Subcutaneous adipose tissue (tissue), 4 donors: ENCODE results near the gene VOPP1. TPM values are rescaled to one million over a fixed set of nuclear protein-coding genes. Genes with fewer than 3 reads are reported as not detected.

Experiments
- total RNA-seq, 4 donors: library from RNA; depleted of rRNA; stranded (reverse); fragments of >200 nt; gene quantifications; one replicate each; pipeline ENCODE4 v1.1.0, GENCODE V29; 2016
- TF ChIP-seq, protein P1 (sequence below): fragments of 450-650 bp; IDR thresholded peaks from one replicate; pipeline ENCODE4 v1.5.1; 2016; ENCODE audit warnings: low read depth, mild to moderate bottlenecking, control low read depth, antibody characterized with exemption, moderate library complexity

Gene VOPP1
- total RNA-seq, 4 donors from 2014 or later = 36.9 to 60.5 (median 46.1) TPM

DNA sequence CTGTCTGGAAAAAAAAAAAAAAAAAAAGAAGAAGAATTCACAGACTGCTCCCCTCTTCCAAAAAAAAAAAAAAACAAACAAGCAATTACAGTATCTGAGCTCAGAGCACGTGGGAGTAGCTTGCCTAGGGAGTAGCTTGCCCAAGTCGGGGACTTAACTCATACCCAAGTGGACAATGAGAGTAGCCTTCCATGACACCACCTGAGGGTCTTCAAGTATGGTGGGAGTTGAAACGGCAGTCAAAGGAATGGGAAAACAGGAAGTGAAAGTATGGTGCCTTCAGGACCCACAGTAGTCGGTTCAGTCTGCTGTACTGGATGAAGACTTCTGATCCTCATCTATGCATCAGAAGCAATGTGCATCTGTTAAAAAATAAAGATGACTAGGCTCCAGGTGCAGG, 10.6 kb downstream of the VOPP1 start:
- TF ChIP-seq, protein P1, sequence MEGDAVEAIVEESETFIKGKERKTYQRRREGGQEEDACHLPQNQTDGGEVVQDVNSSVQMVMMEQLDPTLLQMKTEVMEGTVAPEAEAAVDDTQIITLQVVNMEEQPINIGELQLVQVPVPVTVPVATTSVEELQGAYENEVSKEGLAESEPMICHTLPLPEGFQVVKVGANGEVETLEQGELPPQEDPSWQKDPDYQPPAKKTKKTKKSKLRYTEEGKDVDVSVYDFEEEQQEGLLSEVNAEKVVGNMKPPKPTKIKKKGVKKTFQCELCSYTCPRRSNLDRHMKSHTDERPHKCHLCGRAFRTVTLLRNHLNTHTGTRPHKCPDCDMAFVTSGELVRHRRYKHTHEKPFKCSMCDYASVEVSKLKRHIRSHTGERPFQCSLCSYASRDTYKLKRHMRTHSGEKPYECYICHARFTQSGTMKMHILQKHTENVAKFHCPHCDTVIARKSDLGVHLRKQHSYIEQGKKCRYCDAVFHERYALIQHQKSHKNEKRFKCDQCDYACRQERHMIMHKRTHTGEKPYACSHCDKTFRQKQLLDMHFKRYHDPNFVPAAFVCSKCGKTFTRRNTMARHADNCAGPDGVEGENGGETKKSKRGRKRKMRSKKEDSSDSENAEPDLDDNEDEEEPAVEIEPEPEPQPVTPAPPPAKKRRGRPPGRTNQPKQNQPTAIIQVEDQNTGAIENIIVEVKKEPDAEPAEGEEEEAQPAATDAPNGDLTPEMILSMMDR = no peak

DNA sequence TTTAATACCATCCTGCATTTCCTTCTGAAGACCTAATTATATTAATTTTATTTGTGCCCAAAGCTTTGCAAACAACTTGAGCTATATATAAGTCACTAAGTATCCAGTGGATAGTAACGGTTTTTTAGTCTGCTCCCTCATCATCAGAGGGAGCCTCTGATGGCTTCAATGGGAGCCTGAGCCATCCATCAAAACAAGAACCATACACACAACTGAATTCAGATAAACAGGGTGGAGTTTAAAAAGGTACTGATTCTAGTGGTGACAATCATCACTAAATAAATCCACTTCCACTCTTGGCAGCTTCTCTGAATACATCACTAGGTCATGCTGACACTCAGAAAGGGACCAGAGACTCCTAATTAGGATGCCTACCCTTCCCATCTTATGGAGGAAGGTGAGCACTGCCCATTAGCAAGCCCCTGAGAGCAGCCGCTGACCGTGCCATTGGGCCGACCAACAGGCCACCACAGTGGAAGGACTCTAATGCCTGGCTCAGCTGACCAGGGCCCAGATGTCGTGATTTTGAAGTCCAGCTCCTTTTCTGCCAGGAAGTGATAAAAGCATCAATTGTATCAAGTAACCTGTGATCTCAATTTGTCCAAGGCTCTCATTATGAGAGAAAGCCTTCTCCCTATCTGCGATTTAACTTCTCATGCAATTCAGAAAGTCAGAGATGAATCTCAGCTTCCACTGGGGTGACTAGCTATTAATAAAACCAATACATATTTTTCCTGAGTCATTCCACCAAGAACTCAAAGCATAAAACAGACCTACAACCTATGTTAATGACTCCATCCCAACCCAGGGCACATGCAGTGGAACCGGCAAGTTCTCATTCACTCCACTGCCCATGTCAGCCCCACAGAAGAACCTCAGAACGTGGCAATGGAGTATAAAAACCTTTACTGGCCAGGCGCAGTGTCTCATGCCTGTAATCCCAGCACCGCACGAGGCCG, 13.1 kb downstream of the VOPP1 start:
- TF ChIP-seq, protein P1 = no peak

DNA sequence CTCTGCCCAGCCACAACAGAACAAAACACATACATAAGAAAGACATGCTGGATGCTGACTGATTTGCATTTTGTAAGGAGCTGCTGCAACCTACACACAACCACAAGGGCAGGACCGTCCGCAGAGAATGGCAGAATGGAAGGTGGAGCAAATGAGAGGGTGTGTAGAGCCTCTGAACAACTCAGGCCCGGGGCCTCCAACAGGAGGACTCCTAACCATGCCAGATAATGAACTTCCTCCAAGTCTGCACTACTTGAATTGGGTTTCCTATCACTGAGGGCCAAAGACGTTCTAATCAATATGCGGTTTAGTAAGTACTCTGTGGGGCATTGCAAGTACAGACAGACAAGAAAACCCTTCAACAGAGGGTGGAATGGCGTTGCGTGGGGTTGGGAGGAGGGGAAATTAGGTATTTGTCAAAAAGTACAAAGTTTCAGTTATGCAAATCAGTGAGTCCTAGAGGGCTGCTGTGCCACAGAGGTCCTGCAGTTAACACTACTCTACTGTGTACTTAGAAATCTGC, 14.6 kb downstream of the VOPP1 start:
- TF ChIP-seq, protein P1 = no peak

DNA sequence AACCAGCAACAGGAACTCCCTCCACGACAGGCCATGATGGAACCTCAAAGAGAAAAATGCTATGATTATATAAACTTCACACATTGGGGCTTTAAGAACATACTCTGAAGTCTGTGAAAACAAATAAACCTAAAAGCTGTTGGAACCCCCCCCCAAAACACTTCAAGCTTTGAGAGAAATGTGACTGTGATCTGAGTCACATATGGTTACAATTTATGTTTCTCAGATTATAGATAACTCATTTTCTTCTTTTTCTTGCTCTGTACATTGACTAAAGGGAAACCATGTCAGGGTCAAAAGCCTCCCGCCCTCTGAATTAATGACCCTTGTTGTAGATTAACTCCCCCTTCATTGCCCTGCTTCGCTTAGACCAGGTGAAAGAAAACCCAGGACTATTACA, 15.8 kb downstream of the VOPP1 start:
- TF ChIP-seq, protein P1 = no peak

DNA sequence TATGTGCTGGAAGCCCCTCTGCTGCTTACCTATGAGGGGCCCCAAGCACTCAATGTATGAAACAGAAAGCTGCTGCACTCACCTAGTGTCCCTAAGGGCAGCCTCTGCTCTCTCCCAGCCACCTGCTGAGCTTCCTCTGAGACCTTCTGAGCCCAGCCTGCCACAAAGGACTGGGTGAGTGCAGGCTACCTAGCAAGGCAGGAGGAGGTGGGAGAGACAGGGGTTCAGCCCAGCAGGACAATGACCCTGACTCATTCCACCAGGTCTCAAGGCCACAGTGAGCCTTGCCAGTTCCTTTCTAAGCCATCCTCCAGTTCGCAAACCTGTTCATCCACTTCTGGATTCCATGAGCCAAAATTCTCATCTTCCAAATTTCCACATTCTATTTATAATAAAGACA, 16.3 kb downstream of the VOPP1 start:
- TF ChIP-seq, protein P1 = no peak

DNA sequence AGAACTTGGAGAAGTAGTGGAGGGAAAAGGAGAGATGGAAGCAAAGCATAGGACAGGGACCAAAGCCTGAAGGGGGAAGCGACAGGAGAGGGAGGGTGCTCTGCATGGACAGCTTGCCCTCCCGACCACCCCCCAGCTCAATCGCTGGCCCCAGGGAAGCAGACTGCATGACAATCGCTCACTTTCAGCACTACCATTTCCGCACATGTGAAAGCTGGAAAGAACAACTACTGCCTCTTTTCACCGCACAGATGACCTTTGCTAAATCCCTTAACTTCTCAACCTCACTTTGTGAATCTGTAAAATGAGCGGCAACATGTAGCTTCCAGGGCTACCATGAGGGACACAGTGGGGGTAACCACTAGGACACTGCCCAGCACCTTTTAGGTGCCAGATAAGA, 17.1 kb downstream of the VOPP1 start:
- TF ChIP-seq, protein P1 = no peak

DNA sequence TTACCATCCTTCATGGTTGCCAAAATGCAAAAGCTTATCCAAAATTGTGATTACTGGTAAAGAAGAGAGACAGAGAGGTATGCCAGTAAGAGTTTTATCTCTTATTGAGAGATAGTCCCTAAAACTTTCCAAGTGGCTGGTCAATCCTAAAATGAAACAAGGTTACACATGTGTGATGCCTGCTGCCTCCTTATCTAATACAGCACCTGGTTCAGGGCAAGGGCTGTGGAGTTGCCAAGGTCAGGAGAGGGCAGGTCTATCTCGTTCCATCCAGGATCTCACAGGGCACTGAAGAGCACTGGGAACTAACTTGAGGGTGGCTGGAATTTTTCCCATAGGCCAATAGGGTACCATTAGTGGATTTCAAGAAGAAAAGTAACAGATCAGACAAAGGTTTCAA, 18.3 kb downstream of the VOPP1 start:
- TF ChIP-seq, protein P1 = no peak
